ENCODE measurements around the gene TMEM258.

The TMEM258 gene

GRCh38 chr11:61820174-61820573 lies 27.8 kb upstream of the TMEM258 start:
- DNase-seq (ENCODE audit: low read depth in 2 of 2) = no peak

GRCh38 chr11:61817471-61818202 lies 25.2 kb upstream of the TMEM258 start:
- no peak for DNase-seq (ENCODE audit: low read depth in 2 of 2)

GRCh38 chr11:61816736-61817455 lies 24.5 kb upstream of the TMEM258 start, which contains the start of gene FADS1:
TSS of gene FADS1 (minus strand) at chr11:61817003. CDS start at chr11:61816929, 74 bp downstream.
- peak; percentile 74 to 75 for DNase-seq (ENCODE audit: low read depth in 2 of 2)

GRCh38 chr11:61815790-61816735 lies 23.7 kb upstream of the TMEM258 start:
- DNase-seq (ENCODE audit: low read depth in 2 of 2) = peak; percentile 47 to 51

- DNase-seq (ENCODE audit: low read depth in 2 of 2) = peak; percentile 27 to 40
Observed at GRCh38 chr11:61814958-61815789, 22.8 kb upstream of the TMEM258 start.

GRCh38 chr11:61814247-61814957 lies 22.0 kb upstream of the TMEM258 start:
- DNase-seq (ENCODE audit: low read depth in 2 of 2) = no peak

GRCh38 chr11:61812736-61813411 lies 20.5 kb upstream of the TMEM258 start:
- no peak for DNase-seq (ENCODE audit: low read depth in 2 of 2)

- no peak for DNase-seq (ENCODE audit: low read depth in 2 of 2)
Observed at GRCh38 chr11:61811831-61812230, 19.4 kb upstream of the TMEM258 start.

- DNase-seq (ENCODE audit: low read depth in 2 of 2) = no peak
Observed at GRCh38 chr11:61810671-61811175, 18.3 kb upstream of the TMEM258 start.

- DNase-seq (ENCODE audit: low read depth in 2 of 2) = no peak
Observed at GRCh38 chr11:61806785-61807184, 14.4 kb upstream of the TMEM258 start.

GRCh38 chr11:61805146-61805545 lies 12.7 kb upstream of the TMEM258 start:
- DNase-seq (ENCODE audit: low read depth in 2 of 2) = no peak

- no peak for DNase-seq (ENCODE audit: low read depth in 2 of 2)
Observed at GRCh38 chr11:61803889-61804647, 11.7 kb upstream of the TMEM258 start.

GRCh38 chr11:61802605-61803004 lies 10.2 kb upstream of the TMEM258 start:
- no peak for DNase-seq (ENCODE audit: low read depth in 2 of 2)

GRCh38 chr11:61800331-61801281 lies 8.2 kb upstream of the TMEM258 start:
- DNase-seq (ENCODE audit: low read depth in 2 of 2) = no peak

GRCh38 chr11:61799665-61800284 lies 7.4 kb upstream of the TMEM258 start:
- DNase-seq (ENCODE audit: low read depth in 2 of 2) = no peak

- peak in 1 of 2 donors; percentile 49 for DNase-seq (ENCODE audit: low read depth in 2 of 2)
Observed at GRCh38 chr11:61797263-61797944, 5.0 kb upstream of the TMEM258 start.

All from stimulated activated CD4-positive, alpha-beta T cell treated with anti-CD3 and anti-CD28 coated beads, Interleukin-15, amount 100 ng/mL, for 48 hours (primary cell).